GM19397 (cell line): ENCODE measurements around the gene AANAT.

Experiments used
- ATAC-seq: cut with Tn5 transposase; IDR thresholded peaks from one replicate; pipeline ENCODE4 v1.9.1; 2021; ENCODE audit warnings: mild to moderate bottlenecking, moderate library complexity; ENCODE audit not compliant: unreplicated experiment

The AANAT gene

DNA sequence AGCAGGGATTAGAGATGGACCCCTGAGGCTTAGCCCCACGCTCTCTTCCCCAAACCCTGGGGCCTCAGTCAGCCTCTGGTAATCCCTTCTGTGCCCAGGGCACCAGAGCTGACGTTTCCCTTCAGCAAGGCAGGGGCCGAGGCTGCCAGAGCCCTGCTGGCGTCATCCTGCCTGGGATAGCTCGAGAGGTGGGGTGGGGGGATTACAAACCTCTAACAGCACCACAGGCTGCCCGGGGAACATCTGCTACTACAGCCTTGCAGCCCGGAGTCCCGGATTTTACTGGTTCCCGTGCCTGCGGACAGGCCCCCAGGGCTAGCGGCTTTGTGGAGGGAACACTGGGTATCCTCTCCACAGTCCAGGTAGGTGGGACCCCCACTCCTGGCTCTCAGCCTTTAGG is at the start of gene AANAT:
AANAT (plus strand) TSS at position 238 of the 400 bp plus-strand sequence. CDS start 1,144 bp downstream, outside the sequence.
- no peak for ATAC-seq

GRCh38 chr17:76419576-76420260 is 47.7 kb upstream of the AANAT start:
- ATAC-seq, result no peak

DNA sequence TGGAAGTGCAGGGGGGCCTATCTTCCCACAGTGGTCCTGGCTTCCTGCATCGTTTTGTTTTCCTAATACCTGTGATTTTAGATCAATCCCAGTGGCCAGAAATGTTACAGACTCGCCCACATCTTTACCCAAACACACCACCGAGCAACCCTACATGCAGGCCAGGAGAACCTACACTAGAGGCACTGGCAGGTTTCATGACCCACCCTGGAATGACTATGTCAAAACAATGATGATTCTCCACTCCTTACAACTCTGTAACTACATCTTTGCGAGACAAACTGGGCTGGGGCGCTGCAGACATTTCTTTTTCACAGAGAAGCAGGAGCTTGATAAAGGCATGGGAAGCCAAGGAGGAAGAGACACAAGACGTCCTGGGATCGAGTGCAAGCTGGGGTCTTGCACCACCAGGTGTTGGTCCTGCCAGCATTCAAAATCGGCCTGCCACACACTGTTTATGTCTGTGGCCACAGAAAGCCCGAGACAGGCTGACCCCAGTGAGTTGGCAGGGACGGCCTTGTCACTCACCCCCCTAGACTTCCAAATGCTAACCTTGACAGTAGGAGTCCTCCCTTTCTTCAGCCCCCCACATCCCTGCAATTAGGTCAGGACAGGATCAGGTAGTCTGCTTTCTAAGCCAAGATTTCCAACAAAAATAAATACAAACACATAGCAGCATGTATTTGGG is 46.9 kb upstream of the AANAT start:
- no peak for ATAC-seq

- ATAC-seq, result no peak
Observed at GRCh38 chr17:76421044-76421407, 46.4 kb upstream of the AANAT start.

DNA sequence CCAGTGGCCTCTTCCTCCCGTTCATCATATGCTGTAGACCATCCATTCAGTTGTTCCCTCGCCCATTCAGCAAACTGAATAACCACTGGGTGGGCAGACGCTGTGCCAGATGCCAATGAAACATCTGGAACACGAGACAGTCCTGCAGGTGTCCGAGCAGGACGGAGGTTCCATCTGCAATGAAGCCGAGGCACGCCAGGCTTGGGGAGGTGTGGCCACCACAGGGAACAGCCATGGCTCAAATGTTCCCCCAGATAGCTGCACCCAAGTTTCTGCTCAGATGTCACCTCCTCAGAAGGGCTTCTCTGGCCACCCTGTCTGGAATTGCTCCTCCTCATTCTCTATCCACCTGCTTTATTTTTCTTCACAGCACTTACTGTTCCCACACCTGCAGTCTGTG is 45.0 kb upstream of the AANAT start:
- ATAC-seq, result no peak

GRCh38 chr17:76422860-76423259 is 44.5 kb upstream of the AANAT start:
- no peak for ATAC-seq

GRCh38 chr17:76426853-76427252 is 40.5 kb upstream of the AANAT start:
- no peak for ATAC-seq

- no peak for ATAC-seq
Observed at GRCh38 chr17:76427501-76428231, 39.7 kb upstream of the AANAT start.

DNA sequence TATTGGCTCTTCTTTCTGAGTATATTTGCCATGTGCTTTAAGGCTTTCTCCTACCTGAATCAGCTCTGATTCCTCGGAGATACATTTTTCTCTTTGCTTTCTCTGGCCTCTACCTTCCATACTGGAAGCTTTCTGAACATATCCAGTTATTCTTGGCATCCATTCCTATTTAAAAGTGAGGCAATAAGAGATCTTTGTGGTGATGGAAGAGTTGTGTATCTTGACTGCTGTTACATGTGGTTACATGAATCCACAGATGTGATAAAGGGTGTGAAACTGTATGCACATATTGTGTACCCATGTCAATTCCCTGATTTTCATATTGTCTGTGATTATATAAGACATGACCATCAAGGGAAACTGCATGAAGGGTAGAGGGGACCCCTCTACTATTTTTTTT is 38.9 kb upstream of the AANAT start:
- no peak for ATAC-seq

DNA sequence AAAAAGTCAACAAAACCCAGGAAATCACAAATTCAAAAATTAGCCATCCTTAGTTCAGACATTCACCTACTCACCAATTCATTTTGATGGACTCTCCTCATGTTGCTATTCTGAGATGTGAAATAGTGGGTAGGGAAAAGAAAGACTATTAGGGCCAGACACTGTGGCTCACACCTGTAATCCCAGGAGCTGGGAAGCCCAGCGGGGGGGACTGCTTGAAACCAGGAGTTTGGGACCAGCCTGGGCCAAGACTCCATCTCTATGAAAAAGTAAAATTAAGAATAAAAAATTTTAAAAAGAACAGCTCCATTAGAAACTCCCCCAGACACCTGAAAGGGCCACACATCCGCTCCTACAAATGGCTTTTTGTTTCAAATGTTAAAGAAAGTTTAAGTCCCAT is 35.9 kb upstream of the AANAT start:
- ATAC-seq, result no peak

DNA sequence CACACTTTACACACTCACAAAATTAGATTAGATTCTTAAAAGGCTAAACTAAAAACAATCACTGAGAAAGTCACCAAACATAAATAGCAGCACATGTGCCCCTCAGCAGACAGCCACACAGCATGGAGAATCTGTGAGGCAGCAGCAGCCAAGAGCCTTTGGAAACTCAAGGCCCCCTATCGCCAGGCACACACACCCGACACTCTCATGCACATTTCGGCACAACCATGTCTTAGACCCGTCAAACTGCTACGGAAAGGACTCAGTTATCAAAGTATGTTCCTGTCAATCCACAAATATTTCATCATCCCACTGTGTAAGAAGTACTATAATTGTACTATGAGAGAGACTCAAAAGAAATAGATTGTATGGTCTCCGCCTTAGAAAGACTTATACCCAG is 35.4 kb upstream of the AANAT start:
- no peak for ATAC-seq

DNA sequence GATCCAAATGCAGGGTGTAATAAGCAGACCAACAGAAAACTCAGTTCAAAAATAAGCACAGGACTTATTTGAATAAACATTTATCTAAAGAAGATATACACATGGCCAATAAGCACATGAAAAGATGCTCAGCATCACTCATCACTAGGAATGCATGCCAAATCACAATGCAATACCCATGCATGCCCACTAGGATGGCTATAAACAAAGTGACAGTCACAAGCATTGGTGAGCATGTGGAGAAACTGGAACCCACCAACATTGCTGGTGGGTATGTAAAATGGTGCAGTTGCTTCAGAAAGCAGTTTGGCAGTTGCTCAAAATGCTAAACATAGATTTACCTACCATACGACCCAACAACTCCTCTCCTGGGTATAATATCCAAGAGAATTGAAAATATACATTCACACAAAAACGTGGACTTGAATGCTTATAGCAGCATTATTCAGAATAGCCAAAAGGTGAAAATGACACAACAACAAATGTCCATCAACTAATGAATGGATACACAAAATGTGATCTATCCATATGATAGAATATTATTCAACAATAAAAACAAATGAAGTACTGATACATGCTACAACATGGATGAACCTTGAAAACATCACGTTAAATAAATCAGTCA is 34.6 kb upstream of the AANAT start:
- no peak for ATAC-seq

DNA sequence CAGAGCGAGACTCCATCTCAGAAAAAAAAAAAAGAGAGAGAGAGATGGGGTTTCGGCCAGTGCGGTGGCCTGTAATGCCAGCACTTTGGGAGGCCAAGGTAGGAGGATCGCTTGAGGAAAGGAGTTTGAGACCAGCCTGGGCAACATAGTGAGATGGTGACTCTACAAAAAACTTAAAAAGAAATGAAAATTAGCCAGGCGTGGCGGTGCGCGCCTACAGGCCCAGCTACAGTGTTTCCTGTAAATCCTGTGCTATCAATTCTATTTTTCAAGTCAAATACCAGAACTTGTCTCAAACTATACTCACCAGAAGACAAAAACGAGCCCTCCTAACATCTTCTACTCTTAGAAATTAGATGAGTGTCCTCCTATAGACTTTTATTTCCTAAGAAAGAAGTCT is 33.7 kb upstream of the AANAT start:
- no peak for ATAC-seq

DNA sequence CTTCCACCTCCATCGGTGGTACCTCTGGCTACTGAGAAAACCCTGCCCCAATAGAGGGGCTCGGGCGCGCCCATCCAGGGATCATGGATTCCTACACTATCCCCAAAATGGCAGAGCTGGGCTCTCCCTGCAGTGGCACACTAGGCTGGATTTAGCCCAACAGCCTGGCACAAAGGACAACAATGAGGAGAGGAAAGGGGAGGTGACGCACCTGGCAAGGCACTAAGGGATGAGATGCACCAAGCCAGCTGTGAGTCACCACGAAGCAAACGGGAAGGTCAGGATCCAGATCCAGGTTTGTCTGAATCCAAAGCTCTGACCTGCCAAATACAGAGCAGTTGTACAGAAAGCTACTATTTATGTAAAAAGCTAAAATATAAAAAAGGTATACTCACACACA is 32.5 kb upstream of the AANAT start:
- no peak for ATAC-seq

- no peak for ATAC-seq
Observed at GRCh38 chr17:76435751-76436150, 31.7 kb upstream of the AANAT start.

DNA sequence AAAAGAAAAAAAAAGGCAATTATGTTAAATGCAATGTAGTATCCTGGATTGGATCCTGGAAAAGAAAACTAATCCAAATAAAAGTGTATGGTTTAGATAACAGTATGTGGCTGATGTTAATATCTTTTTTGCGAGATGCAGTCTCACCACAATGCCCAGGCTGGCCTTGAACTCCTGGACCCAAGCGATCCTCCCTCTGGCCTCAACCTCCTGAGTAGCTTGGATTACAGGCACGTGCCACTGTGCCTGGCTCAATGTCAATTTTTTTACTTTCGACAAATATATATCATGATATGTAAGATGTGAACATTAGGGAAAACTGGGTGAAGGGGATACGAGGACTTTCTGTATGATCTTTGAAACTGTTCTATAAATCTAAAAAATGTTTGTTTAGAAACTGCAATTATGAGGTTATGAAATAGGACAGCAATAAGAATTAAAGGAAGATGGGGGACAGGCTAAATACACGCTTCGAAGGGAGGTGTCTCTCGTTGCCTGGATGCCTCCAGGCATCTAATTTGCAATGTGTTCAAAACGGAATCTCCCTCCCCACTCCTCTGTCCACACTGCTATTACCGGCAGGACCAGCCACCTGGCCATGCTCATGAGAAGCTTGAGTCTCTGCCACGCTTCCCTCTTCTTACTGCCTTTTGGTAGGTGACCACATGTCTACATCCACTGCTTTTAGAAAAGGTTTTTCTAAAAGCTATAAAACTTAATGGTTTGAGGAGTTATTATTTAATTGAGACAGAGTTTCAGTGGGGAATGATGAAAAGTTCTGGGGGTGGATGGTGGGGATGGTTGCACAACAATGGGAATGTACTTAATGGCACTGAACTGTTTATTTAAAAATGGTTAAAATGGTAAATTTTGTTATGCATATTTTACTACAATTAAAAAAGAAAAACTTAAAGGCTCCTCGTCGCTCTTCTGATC is 29.7 kb upstream of the AANAT start:
- ATAC-seq, result no peak

DNA sequence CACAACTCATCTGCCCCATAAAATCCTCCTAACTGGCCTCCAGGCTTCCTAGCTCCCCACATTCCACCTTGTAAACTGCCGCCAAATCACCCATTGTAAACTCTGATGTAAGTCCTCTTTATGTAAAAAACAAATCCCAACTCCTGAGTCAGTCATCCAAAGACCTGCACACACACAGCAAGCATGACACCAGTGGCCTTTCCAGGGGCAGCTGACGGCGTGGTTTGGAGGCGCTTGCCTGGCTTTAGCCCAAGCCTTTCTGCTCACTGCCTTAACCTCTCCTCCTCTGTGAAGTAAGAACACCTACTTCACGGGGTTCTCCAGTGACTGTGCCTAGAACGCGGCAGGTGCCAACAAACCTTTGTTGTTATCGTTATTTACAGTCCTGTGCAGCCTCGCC is 28.5 kb upstream of the AANAT start:
- ATAC-seq, result no peak

- no peak for ATAC-seq
Observed at GRCh38 chr17:76439314-76439928, 28.0 kb upstream of the AANAT start.

GRCh38 chr17:76440751-76441362 is 26.5 kb upstream of the AANAT start:
- ATAC-seq, result no peak
